Activated CD8-positive, alpha-beta T cell treated with anti-CD3 and anti-CD28 coated beads, Interleukin-2, amount 10 ng/mL, durations not matched to agents 7 days and 5 days (primary cell): ENCODE results near the gene NUP153. TPM values are rescaled to one million over a fixed set of nuclear protein-coding genes. Genes with fewer than 3 reads are reported as not detected.

Source experiments
- ATAC-seq: fragments of 150-1000 bp; cut with Tn5 transposase; one replicate; pipeline ENCODE4 v1.10.0; 2021; ENCODE audit warnings: moderate library complexity
- CTCF ChIA-PET: fragments of 350-600 bp; sonication (Branson Sonifier 250); formaldehyde crosslinking; loops from one replicate; lab custom pipeline; 2021; ENCODE audit warnings: antibody characterized with exemption; lab: Charles Lee
- POLR2A ChIA-PET: fragments of 350-600 bp; sonication (Branson Sonifier 250); formaldehyde crosslinking; loops from one replicate; lab custom pipeline; 2021; ENCODE audit warnings: antibody characterized with exemption; lab: Charles Lee
- DNase-seq: peaks from one replicate; pipeline ENCODE4 v3.0.0-alpha.2; 2020
- H3K27ac Mint-ChIP-seq: one replicate; pipeline ENCODE4 v1.8.0; 2021; ENCODE audit warnings: mild to moderate bottlenecking, mixed read lengths
- H3K27me3 Mint-ChIP-seq: one replicate; pipeline ENCODE4 v1.8.0; 2021; ENCODE audit warnings: low read depth, mixed read lengths
- H3K36me3 Mint-ChIP-seq: one replicate; pipeline ENCODE4 v1.8.0; 2021; ENCODE audit warnings: low read depth, mixed read lengths
- H3K4me1 Mint-ChIP-seq: one replicate; pipeline ENCODE4 v1.8.0; 2021; ENCODE audit warnings: low read depth, mixed read lengths
- H3K4me3 Mint-ChIP-seq: one replicate; pipeline ENCODE4 v1.8.0; 2021; ENCODE audit warnings: mild to moderate bottlenecking, mixed read lengths
- H3K9me3 Mint-ChIP-seq: one replicate; pipeline ENCODE4 v1.8.0; 2022; ENCODE audit warnings: mixed read lengths; ENCODE audit not compliant: insufficient read depth
- total RNA-seq, 2 experiments: library from RNA; stranded (reverse); gene quantifications; one replicate each; pipeline ENCODE4 v1.2.3, GENCODE V29; 2021

NUP153 gene
- total RNA-seq, 2 experiments from 2014 or later: 72.2 to 73.6 TPM

DNA sequence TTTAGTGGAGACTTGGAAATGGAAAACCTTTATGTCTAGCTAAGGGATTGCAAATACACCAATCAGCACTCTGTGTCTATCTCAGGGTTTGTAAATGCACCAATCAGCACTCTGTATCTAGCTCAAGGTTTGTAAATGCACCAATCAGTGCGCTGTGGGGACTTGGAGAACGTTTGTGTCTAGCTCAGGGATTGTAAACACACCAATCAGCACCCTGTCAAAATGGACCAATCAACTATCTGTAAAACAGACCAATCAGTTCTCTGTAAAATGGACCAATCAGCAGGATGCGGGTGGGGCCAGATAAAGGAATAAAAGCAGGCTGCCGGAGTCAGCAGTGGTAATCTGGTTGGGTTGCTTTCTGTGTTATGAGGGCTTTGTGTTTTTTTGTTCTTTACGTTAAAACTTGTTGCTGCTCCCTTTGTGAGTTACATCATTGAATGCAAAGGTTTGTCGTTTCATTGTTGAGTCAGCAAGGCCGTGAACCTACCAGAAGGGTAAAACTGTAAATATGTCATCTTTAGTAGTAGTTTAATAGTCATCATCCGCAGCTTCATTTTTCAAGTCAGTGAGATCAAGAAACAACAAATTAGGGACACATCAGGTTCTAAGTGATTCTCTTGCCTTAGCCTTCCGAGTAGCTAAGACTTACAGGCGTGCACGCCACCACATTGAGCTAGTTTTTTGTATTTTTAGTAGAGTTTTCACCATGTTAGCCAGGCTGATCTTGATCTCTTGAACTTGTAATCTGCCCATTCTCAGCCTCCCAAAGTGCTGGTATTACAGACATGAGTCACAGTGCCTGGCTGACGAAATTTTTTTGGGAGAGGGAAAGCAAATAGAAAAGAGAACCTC, 22.7 kb upstream of the NUP153 start:
- Mint-ChIP-seq H3K36me3 (no peaks in the 10 kb centered on the region), H3K27ac (no peak overlapping the region), H3K27me3 (no peaks in the 10 kb centered on the region), H3K4me3 (no peak overlapping the region), H3K9me3 (no peaks in the 10 kb centered on the region), H3K4me1 (no peaks in the 10 kb centered on the region)
- ATAC-seq (no peak), DNase-seq (no peak)
- ChIA-PET POLR2A (interaction anchor here (1.7 kb wide), 1 partner anchor 22 kb away, joined by 5 read pairs; the partner anchor contains the start of gene NUP153), CTCF (interaction anchor here (1.3 kb wide), 1 partner anchor 27 kb away, joined by 3 read pairs; no protein-coding TSS in a partner anchor)

DNA sequence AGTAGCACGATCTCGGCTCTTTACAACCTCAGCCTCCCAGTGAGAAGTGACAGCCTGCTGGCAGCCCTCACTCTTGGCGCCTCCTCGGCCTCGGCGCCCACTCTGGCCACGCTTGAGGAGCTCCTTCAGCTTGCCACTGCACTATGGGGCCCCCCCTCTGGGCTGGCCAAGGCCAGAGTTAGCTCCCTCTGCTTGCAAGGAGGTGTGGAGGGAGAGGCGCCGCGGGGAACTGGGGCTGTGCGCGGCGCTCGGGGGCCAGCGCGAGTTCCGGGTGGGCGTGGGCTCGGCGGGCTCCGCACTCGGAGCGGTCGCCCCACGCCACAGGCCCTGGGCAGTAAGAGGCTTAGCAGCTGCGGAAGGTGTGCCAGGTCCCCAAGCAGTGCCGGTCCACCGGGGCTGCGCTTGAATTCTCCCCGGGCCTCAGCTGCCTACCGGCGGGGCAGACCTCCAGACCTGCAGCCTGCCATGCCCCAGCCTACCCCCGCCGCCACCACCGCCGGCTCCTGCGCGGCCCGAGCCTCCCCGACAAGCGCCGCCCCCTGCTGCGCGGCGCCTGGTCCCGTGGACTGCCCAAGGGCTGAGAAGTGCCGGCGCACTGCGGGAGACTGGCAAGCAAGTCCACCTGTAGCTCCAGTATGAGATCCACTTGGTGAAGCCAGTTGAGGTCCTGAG, 22.0 kb upstream of the NUP153 start:
- POLR2A ChIA-PET: interaction anchor here (1.7 kb wide), 1 partner anchor 22 kb away, joined by 5 read pairs; the partner anchor contains the start of gene NUP153
- no peaks in the 10 kb centered on the region for H3K36me3 Mint-ChIP-seq

DNA sequence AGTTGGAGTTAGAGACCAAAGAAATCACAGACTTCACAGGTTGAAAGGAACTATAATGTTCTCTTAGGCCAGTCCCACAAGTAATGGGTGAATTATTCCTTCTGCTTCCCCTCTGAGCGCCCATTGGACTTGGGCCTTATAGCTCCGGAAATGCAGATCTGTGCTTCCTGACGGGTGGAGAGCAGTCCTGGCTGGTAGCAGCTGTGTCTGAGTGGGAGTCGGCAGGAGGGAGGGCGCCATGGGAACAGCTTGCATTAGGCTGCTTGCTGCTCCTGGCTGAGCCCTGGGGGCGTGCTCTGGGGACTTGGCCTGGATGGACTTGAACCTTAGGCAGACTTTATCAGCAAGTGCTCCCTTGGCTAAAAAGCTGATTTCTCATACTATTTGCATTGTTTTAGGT, 18.4 kb upstream of the NUP153 start:
- H3K27ac Mint-ChIP-seq: no peak overlapping the region
- ATAC-seq: no peak
- ChIA-PET POLR2A (no interaction called here), CTCF (interaction anchor here (1.5 kb wide), 1 partner anchor 17 kb away, joined by 3 read pairs; no protein-coding TSS in a partner anchor)
- H3K4me3 Mint-ChIP-seq: no peak overlapping the region
- DNase-seq: no peak
- no peaks in the 10 kb centered on the region for H3K4me1 Mint-ChIP-seq
- peaks cover 2% of the 10 kb centered on the region for H3K27me3 Mint-ChIP-seq
- no peaks in the 10 kb centered on the region for H3K9me3 Mint-ChIP-seq
- no peaks in the 10 kb centered on the region for H3K36me3 Mint-ChIP-seq

More for the DNA sequence above, 22.0 kb upstream of the NUP153 start:
- Mint-ChIP-seq H3K4me1 (no peaks in the 10 kb centered on the region), H3K4me3 (no peak overlapping the region), H3K9me3 (no peaks in the 10 kb centered on the region), H3K27ac (no peak overlapping the region), H3K27me3 (no peaks in the 10 kb centered on the region)
- CTCF ChIA-PET: interaction anchor here (1.3 kb wide), 1 partner anchor 26 kb away, joined by 3 read pairs; no protein-coding TSS in a partner anchor
- no peak for ATAC-seq
- DNase-seq: no peak

DNA sequence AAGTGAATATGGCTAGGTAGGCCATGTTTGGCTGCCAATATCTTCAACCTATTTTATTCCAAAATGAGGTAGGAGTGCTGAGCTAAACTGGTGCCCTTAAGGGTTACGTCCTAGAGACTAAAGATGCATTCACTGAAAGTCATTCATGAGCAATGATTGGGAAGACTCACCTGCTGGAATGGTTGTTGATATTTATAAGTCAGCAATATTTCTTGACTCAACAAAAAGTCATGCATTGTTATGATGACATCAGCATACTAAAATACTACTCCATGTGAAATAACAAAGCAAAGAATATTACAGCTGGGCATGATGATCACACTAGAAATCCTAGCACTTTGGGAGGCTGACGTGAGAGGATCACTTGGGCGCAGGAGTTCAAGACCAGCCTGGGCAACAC, 17.6 kb upstream of the NUP153 start:
- H3K9me3 Mint-ChIP-seq: no peaks in the 10 kb centered on the region
- H3K36me3 Mint-ChIP-seq: no peaks in the 10 kb centered on the region
- H3K27ac Mint-ChIP-seq: no peak overlapping the region
- no peak for ATAC-seq
- POLR2A ChIA-PET: no interaction called here
- H3K27me3 Mint-ChIP-seq: peaks cover 7% of the 10 kb centered on the region
- no peaks in the 10 kb centered on the region for H3K4me1 Mint-ChIP-seq
- no peak for DNase-seq
- H3K4me3 Mint-ChIP-seq: no peak overlapping the region
- CTCF ChIA-PET: interaction anchor here (1.2 to 1.5 kb wide), 2 partner anchors 15 to 18 kb away, joined by 3 read pairs; no protein-coding TSS in a partner anchor

DNA sequence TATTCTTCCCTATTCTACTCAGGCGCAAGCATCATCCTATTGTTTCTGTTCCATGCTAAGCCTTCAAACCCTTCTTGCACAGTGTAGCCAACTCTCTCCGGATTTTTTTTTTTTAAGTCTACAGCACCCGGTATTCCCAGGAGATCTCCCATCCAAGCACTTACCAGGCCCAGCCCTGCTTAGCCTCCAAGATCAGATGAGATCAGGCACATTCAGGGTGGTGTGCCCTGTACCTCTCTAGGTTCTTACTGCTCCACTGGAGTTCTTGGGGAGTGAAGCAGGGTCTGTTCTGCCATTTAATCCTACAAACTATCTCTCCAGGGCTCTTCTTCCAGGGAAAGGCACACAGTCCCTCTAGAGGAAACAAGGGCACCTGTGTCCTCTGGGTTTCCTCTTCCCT, 14.9 kb upstream of the NUP153 start:
- Mint-ChIP-seq H3K36me3 (no peaks in the 10 kb centered on the region), H3K27ac (no peak overlapping the region), H3K9me3 (no peaks in the 10 kb centered on the region), H3K4me1 (no peaks in the 10 kb centered on the region), H3K27me3 (peaks cover 10% of the 10 kb centered on the region), H3K4me3 (no peak overlapping the region)
- ChIA-PET POLR2A (no interaction called here), CTCF (interaction anchor here (0.6 kb wide), 1 partner anchor 9 kb away, joined by 3 read pairs; no protein-coding TSS in a partner anchor)
- no peak for ATAC-seq
- DNase-seq: no peak

DNA sequence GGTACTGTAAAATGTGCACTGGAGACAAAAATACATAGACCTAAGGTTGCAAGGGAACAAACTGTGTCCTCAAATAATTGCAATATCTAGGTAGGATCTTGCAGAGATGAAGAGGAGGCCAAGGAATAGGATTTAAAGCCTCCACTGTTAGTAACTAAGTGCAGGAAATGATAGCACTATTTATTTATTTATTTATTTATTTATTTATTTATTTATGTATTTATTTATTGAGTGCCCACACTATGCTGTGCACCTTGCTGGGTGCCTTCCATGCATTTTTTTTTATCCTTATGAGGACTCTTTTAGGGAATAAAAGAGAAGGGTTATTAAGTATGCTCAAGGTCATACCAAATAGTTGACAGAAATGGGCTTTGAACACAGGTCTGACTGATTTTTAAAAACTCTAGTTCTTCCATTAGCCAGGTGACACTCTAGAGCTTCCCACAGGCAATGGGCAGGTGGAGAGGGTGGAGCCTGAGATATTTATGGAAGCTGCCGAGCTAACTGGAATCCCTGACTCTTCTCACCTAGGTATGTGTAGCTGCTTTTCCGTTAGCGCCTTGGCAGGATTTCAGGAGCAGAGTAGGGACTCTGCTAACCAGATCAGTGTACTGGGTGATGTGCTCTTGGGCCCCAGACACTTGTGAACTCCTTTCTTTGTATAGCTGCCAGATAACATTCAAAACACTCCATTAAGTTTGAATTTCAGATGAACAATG, 12.8 kb upstream of the NUP153 start:
- no peaks in the 10 kb centered on the region for H3K9me3 Mint-ChIP-seq
- H3K4me3 Mint-ChIP-seq: no peak overlapping the region
- POLR2A ChIA-PET: interaction anchor here (1.4 kb wide), 1 partner anchor 14 kb away, joined by 4 read pairs; no protein-coding TSS in a partner anchor
- DNase-seq: no peak
- no peak for ATAC-seq
- peaks cover 10% of the 10 kb centered on the region for H3K27me3 Mint-ChIP-seq
- CTCF ChIA-PET: no interaction called here
- no peak overlapping the region for H3K27ac Mint-ChIP-seq
- H3K36me3 Mint-ChIP-seq: no peaks in the 10 kb centered on the region
- peaks cover 11% of the 10 kb centered on the region for H3K4me1 Mint-ChIP-seq

DNA sequence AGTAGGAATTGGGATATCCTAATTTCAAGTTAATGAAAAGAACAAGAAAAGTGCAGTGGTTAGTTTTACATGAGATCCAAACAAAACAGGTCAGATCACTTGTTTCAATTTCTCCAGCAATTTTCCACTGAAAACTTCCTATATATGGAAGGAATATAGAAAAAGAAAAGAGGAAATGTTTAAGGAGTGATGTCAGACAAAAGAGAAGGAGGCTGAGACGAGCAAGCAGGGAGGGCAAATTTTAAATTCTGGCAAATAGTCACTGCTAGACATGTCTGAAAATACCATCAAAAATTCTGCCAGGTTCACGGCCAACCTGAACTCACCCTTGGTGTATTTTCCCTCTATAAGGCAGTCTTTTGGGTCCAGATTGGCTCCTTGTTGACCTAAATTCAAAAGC, 9.5 kb upstream of the NUP153 start:
- ChIA-PET CTCF (no interaction called here), POLR2A (interaction anchor here (2.4 kb wide), 1 partner anchor 14 kb away, joined by 8 read pairs; no protein-coding TSS in a partner anchor)
- no peak overlapping the region for H3K27ac Mint-ChIP-seq
- no peak for ATAC-seq
- H3K36me3 Mint-ChIP-seq: no peaks in the 10 kb centered on the region
- no peak overlapping the region for H3K4me3 Mint-ChIP-seq
- DNase-seq: no peak
- H3K4me1 Mint-ChIP-seq: peaks cover 22% of the 10 kb centered on the region
- peaks cover 7% of the 10 kb centered on the region for H3K27me3 Mint-ChIP-seq
- no peaks in the 10 kb centered on the region for H3K9me3 Mint-ChIP-seq

DNA sequence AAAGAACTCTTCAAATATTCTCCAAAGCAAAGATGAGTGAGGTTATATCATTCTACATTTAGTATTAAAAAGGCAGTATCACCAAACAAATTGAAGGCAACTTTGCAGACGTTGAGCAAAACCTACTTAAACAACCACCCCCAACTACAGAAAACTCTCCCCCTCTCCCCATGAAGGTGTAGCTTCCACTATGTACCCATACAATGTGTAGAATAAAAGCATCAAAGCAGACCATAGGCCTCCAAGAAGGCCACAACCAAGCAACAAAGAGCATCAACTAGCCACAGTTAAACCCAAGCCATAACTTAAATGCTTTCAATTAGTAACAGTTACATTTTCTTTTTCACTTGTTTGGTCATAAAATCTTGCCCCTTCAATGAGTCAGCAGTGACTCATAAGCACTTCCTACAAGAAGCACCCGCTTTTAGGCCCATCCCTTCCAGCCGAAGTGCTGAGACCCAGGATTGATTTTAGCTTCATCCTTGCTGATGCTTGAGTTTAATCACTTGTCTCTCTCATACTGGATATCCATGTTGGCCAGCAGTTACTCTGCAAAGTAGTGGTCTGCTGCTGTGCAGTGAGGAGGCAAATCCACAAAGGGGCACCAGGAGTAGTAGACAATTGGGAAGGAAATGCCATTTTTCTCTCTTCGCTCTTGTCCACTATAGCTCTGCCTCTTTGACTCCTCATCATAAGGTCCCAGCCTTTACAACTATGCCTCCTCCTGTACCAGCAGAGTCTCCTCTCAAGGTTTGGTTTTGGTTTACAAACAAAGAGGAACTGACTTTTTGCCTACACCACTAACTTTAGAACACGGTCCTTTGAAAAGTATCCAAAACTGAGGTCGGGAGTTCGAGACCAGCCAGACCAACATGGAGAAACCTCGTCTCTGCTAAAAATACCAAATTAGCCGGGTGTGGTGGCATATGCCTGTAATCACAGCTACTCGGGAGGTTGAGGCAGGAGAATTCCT, 8.4 kb upstream of the NUP153 start:
- Mint-ChIP-seq H3K4me3 (peak overlapping the region; percentile 51), H3K27ac (peak overlapping the region; percentile 83), H3K27me3 (peaks cover 7% of the 10 kb centered on the region), H3K9me3 (no peaks in the 10 kb centered on the region), H3K36me3 (peaks cover 3% of the 10 kb centered on the region), H3K4me1 (peaks cover 22% of the 10 kb centered on the region)
- ATAC-seq (peak; percentile 87), DNase-seq (peak; percentile 54)
- POLR2A ChIA-PET: interaction anchor here (0.8 to 2.4 kb wide), 5 partner anchors 8 to 115 kb away, joined by 3 to 11 read pairs (median 3); partner anchors contain the start of genes FAM8A1 and NUP153
- CTCF ChIA-PET: interaction anchor here (1.6 to 2.0 kb wide), 4 partner anchors 8 to 88 kb away, joined by 4 to 17 read pairs (median 8); partner anchors contain the start of gene NUP153

DNA sequence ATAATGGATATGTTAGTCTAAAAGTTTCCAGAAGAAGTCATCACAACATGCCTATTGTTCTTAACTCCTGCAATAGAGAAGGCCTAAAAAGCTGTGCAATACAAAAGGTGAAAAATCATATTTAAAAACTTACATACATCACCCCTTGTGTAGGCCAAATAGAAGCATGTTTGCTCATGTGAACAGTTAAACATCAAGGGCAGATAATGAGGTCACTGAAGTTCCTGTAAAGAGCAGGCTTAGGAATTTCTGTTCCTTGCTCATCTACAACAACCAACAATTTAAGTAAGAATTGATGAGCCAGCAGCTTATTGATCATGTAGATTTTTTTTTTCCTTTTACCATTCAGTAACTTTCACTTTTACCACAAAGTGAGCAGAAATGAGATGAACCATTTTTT, 7.5 kb upstream of the NUP153 start:
- H3K27me3 Mint-ChIP-seq: peaks cover 3% of the 10 kb centered on the region
- H3K4me3 Mint-ChIP-seq: no peak overlapping the region
- H3K27ac Mint-ChIP-seq: no peak overlapping the region
- peaks cover 22% of the 10 kb centered on the region for H3K4me1 Mint-ChIP-seq
- no peaks in the 10 kb centered on the region for H3K9me3 Mint-ChIP-seq
- CTCF ChIA-PET: interaction anchor here (1.6 to 2.0 kb wide), 4 partner anchors 7 to 89 kb away, joined by 4 to 17 read pairs (median 8); partner anchors contain the start of gene NUP153
- DNase-seq (no peak), ATAC-seq (no peak)
- POLR2A ChIA-PET: interaction anchor here (0.9 to 2.4 kb wide), 4 partner anchors 7 to 12 kb away, joined by 3 to 11 read pairs (median 6); partner anchors contain the start of gene NUP153
- peaks cover 6% of the 10 kb centered on the region for H3K36me3 Mint-ChIP-seq

DNA sequence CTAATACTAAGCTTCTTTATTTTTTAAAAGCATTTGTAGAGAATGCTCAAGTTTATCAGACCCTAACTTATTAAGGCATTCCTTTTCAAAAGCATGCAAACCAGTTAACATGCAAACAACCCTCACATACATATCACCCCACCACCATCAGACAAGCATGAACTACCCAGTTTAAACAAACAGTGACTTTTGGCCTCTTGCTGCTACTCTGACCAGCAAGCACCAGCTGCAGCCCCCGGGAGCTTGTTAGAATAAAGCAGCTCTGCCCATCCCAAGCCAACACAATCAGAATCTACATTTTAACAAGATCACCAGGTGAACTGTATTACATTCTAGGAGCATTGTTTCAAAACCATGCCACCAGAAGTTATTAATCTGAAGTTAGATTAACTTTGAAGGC, 5.9 kb upstream of the NUP153 start:
- ATAC-seq: no peak
- Mint-ChIP-seq H3K4me3 (no peak overlapping the region), H3K9me3 (no peaks in the 10 kb centered on the region), H3K4me1 (peaks cover 24% of the 10 kb centered on the region), H3K27me3 (no peaks in the 10 kb centered on the region), H3K36me3 (peaks cover 15% of the 10 kb centered on the region), H3K27ac (no peak overlapping the region)
- ChIA-PET POLR2A (no interaction called here), CTCF (interaction anchor here (1.0 to 1.4 kb wide), 3 partner anchors 11 to 91 kb away, joined by 3 read pairs; no protein-coding TSS in a partner anchor)
- no peak for DNase-seq
